GM12864 (cell line): ENCODE measurements around the gene RALGAPA2.

ENCODE experiments used
- DNase-seq: peaks from one replicate; pipeline ENCODE4 v3.0.0-alpha.2; 2011; ENCODE audit warnings: low read depth
- H3K4me3 ChIP-seq: 2 replicates; pipeline ENCODE4 v1.5.1; 2011; ENCODE audit warnings: mild to moderate bottlenecking, low read depth, low read length, control low read depth
- CTCF ChIP-seq: IDR thresholded peaks from 2 replicates; pipeline ENCODE4 v1.5.1; 2011; ENCODE audit warnings: low read depth, mild to moderate bottlenecking, moderate library complexity, low read length, control low read depth, inconsistent platforms; ENCODE audit errors: missing control alignments

Gene RALGAPA2

GRCh38 chr20:20552076-20552475 lies 160.4 kb downstream of the RALGAPA2 start:
- TF ChIP-seq CTCF: no peak
- no peak overlapping the region for H3K4me3 ChIP-seq
- no peak for DNase-seq

- TF ChIP-seq CTCF: no peak
- DNase-seq: no peak
- H3K4me3 ChIP-seq: no peak overlapping the region
Observed at GRCh38 chr20:20551409-20551808, 161.0 kb downstream of the RALGAPA2 start.

- TF ChIP-seq CTCF: no peak
- no peak overlapping the region for H3K4me3 ChIP-seq
- no peak for DNase-seq
Observed at GRCh38 chr20:20549704-20550103, 162.7 kb downstream of the RALGAPA2 start.

GRCh38 chr20:20549267-20549612 lies 163.2 kb downstream of the RALGAPA2 start:
- TF ChIP-seq CTCF: no peak
- H3K4me3 ChIP-seq: no peak overlapping the region
- no peak for DNase-seq

GRCh38 chr20:20548527-20549266 lies 163.7 kb downstream of the RALGAPA2 start:
- H3K4me3 ChIP-seq: no peak overlapping the region
- DNase-seq: no peak
- no peak for TF ChIP-seq CTCF

- no peak overlapping the region for H3K4me3 ChIP-seq
- DNase-seq: no peak
- TF ChIP-seq CTCF: no peak
Observed at GRCh38 chr20:20547876-20548266, 164.6 kb downstream of the RALGAPA2 start.

GRCh38 chr20:20547221-20547875 lies 165.1 kb downstream of the RALGAPA2 start:
- no peak for DNase-seq
- no peak for TF ChIP-seq CTCF
- H3K4me3 ChIP-seq: no peak overlapping the region
